Stimulated activated naive CD8-positive, alpha-beta T cell treated with anti-CD3 and anti-CD28 coated beads, Interleukin-15, Interleukin-2, amounts not matched to agents 100 U/mL and 50 U/mL, for 24 hours (primary cell): ENCODE results near the gene SAGE1.
"Not testable (repeated sequence)": the region's sequence is repeated elsewhere in the genome, so short reads cannot be mapped to it uniquely, and the experiment has no call there.

ENCODE experiments used
- ATAC-seq: fragments of 150-1000 bp; cut with Tn5 transposase; one replicate; pipeline ENCODE4 v1.10.0; 2021
- DNase-seq: peaks from one replicate; pipeline ENCODE4 v3.0.0; 2021

SAGE1 gene, protein sequence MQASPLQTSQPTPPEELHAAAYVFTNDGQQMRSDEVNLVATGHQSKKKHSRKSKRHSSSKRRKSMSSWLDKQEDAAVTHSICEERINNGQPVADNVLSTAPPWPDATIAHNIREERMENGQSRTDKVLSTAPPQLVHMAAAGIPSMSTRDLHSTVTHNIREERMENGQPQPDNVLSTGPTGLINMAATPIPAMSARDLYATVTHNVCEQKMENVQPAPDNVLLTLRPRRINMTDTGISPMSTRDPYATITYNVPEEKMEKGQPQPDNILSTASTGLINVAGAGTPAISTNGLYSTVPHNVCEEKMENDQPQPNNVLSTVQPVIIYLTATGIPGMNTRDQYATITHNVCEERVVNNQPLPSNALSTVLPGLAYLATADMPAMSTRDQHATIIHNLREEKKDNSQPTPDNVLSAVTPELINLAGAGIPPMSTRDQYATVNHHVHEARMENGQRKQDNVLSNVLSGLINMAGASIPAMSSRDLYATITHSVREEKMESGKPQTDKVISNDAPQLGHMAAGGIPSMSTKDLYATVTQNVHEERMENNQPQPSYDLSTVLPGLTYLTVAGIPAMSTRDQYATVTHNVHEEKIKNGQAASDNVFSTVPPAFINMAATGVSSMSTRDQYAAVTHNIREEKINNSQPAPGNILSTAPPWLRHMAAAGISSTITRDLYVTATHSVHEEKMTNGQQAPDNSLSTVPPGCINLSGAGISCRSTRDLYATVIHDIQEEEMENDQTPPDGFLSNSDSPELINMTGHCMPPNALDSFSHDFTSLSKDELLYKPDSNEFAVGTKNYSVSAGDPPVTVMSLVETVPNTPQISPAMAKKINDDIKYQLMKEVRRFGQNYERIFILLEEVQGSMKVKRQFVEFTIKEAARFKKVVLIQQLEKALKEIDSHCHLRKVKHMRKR

DNA sequence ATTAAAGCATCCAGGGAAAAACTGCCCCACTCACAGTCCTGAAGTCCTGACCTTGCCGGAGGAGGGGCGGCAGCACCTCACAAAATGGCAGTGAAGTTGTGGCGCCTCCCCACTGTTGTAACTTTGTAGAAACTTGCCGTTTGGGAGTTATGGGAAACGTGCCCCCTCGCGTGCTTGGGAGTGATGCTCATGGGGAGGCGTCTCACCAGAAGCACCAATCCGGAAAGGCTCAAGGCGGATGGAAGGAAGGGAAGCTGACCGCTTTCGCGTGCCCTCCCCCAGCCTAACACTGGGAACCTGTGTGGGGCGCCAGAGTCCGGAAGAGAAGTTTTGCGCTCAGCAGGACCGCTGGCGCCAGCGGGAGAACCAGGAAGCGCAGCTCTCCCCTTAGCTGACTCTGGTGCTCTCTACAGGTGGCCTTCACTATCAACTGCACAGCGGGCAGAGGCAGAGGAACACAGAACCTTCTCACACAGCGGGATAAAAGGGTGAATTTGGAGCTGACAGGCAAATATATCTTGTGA is at the start of gene SAGE1, which contains the start of gene CT45A10:
Gene SAGE1 (plus strand): TSS at position 423 of the 524 bp plus-strand sequence. CDS start 2,527 bp downstream, outside the sequence.
Gene CT45A10 (minus strand): TSS at position 151 of the 524 bp plus-strand sequence. CDS start 8,100 bp downstream, outside the sequence.
- DNase-seq (no peak), ATAC-seq (no peak)

DNA sequence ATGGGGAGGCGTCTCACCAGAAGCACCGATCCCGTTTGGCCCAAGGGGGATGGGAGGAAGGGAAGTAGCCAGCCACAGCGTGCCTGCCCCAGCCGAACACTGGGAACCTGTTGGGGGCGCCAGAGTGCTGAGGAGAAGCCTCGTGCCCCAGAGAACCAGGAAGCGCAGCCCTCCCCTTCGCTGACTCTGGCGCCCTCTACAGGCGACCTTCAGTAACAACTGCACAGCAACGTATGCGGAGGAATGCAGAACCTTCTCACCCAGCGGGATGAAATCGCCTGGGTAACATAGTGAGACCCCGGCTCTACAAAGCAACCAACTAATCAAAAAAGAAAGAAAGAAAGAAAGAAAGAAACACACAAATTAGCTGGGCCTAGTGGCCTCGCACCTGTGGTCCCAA is 39.1 kb upstream of the SAGE1 start, which contains the start of gene CT45A8:
Gene CT45A8 (minus strand): TSS at position 101 of the 400 bp plus-strand sequence. CDS start 3,755 bp downstream, outside the sequence.
- ATAC-seq, DNase-seq: not testable (repeated sequence)

DNA sequence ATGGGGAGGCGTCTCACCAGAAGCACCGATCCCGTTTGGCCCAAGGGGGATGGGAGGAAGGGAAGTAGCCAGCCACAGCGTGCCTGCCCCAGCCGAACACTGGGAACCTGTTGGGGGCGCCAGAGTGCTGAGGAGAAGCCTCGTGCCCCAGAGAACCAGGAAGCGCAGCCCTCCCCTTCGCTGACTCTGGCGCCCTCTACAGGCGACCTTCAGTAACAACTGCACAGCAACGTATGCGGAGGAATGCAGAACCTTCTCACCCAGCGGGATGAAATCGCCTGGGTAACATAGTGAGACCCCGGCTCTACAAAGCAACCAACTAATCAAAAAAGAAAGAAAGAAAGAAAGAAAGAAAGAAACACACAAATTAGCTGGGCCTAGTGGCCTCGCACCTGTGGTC is 21.8 kb upstream of the SAGE1 start, which contains the start of gene CT45A9:
Gene CT45A9 (minus strand): TSS at position 101 of the 400 bp plus-strand sequence. CDS start 3,751 bp downstream, outside the sequence.
- not testable (repeated sequence) for ATAC-seq, DNase-seq

DNA sequence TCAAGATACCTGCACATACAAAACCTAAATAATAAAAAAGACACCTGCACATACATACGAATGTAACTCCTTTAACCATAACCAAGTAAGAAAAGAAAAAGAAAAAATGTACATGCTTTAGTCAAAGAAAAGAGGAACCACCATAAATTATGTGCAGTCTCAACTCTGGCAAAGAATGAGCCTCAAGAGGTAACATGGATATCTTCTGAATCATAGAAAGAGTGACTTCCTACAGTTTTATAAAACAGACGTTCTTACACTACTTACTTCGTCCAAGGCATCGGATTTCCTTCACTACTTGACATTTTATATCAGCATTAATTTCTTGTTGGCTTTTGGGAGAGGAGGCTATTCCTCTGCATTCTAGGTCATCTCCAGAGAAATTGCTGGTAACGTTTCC is 10.8 kb upstream of the SAGE1 start:
- not testable (repeated sequence) for ATAC-seq

DNA sequence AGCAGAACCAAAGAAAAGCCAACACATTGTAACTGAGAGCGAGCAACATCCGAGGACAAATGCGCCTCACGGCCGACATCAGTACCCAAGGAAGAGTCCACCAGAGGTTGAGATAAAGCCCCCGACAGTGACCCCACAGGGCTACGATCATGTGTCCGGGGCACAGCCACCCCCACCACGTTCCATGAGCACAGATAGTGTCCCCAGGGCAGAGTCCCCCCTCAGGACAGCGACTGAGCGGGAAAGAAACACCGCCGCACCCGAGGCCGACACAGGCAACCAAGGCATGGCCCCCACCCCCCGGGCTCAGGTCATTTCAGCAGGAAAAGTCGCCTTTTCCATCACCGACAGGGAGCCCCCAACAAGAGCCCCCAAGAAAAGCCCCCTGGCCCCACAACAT is 5.3 kb upstream of the SAGE1 start:
- DNase-seq, ATAC-seq: not testable (repeated sequence)

More for the DNA sequence above, 10.8 kb upstream of the SAGE1 start:
- not testable (repeated sequence) for DNase-seq

DNA sequence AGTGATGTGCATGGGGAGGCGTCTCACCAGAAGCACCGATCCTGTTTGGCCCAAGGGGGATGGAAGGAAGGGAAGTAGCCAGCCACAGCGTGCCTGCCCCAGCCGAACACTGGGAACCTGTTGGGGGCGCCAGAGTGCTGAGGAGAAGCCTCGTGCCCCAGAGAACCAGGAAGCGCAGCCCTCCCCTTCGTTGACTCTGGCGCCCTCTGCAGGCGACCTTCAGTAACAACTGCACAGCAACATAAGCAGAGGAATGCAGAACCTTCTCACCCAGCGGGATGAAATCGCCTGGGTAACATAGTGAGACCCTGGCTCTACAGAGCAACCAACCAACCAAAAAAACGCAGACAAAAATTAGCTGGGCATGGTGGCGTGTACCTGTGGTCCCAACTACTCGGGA is 4.5 kb upstream of the SAGE1 start:
- ATAC-seq: not testable (repeated sequence)
- DNase-seq: peak; percentile 50

DNA sequence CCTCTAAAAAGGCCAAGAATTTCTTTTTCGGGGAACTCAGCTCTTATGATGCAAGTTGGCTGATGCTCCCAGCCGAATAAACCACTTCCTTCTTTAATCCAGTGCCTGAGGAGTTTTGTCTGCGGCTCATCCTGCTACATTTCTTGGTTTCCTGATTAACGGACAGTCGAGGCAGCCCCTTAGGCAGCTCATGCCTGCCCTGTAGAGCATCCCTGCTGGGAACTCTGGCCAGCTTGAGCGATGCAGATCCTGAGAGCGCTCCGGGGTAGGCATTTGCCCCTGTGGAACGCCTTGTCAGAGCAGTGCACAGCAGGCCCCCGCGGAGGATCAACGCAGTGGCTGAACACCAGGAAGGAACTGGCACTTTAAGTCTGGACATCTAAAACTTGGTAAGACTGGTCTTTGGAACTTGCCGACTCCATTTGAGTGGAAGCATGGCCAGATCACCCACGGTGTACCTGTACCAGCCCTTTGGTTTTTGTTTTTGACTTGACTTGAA is 3.4 kb upstream of the SAGE1 start:
- no peak for ATAC-seq
- DNase-seq: no peak

DNA sequence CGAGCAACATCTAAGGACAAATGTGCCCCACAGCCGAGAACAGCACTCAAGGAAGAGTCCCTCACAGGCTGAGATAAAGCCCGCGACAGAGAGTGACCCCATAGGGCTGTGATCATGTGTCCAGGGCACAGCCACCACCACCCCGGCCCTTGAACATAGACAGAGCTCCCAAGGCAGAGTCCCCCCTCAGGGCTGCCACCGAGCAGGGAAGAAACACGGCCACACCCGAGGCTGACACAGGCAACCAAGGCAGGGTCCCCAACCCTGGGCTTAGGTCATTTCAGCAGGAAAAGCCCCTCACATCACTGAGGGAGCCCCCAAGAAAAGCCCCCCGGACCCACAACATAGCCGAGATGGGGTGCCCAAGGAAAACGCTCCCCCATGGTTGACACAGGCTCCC is 735 bp upstream of the SAGE1 start:
- DNase-seq (no peak), ATAC-seq (no peak)

DNA sequence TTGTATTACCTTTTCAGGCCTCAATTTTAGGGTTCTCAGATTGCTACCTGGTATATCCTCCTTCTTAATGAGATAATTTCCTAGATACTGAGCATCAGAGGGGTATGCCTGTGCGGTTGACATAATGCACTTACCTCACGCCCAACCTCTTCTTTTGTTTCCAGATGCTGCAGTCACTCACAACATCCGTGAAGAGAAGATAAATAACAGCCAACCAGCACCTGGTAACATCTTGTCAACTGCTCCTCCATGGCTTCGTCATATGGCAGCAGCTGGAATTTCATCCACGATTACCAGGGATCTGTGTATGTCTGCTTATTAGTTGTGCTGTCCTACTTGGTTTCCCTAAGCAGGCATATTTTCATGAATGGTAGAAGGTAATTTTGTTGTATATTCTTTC is 16.7 kb downstream of the SAGE1 start:
- DNase-seq: no peak
- ATAC-seq: no peak

DNA sequence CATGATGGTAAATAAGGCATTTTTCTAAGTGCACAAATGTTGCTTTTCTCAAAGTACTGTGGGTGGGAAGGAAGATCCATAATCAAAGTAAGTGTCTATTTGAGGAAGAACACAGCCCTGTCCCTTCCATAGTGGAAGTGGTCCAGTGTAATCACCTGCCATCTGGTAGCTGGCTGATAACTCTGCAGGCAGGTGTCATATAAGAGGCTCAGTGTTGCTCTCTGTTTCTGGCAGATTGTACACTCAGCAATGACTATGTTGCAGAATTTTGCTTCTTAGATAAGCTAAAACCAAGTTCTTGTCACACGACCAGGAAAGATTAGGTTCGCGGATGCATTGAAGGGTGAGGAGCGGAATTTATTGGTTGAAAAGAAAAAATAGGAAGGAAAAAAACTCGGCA is 20.9 kb downstream of the SAGE1 start:
- no peak for DNase-seq
- ATAC-seq: no peak

DNA sequence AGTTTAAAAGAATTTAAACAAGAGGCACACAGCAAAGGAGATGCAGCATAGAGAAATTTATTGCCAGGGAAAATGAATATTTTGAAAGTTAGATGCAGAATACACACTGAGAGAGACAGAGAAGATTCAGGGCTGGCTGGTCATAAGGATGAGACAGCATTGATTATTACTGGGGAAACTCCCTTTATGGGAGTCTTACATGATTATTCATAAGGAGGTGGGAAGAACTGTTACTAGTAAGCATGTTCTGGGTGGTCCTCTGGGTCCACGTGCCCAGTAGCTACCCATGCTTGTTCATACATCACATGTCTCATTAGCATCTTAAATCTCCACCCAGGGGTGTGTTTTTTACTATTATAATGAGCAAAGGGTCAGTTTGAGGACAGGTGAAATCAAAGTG is 27.0 kb downstream of the SAGE1 start:
- ATAC-seq, DNase-seq: not testable (repeated sequence)

DNA sequence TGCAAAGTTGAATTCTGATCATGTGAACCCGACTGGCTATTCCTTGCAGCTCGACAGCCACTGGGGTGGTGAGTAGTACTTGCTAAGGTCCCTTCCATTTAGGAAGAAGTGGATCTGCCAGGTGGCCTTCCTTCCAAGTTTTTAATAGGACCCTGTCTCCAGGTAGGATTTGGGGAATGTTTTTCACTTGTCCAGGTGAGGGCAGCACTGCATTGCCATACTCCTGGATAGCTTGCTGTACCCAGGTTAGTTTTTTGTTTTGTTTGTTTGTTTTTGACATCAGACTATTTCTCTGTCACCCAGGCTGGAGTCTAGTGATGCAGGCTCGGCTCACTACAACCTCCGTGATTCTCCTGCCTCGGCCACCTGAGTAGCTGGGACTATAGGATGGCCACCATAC is 29.8 kb downstream of the SAGE1 start:
- no peak for ATAC-seq
- DNase-seq: no peak

DNA sequence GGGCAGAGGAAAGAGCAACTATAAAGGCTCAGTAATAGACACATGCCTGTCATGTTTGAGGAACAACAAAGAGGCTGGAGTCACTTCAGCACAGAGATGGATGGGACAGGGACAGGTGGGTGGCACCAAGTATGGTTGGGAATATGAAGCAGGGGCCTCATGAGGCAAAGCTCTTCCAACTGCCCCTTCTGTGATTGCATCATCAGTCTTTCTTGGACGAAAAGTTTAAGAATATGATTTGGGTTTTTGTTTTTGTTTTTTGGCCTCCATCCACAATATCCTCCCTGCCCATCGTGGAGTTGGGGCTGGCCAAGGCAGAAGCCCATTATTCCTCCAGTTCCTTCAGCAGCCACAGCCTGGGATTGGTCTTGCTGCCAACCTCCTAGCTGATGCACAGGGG is 34.4 kb downstream of the SAGE1 start:
- DNase-seq: no peak
- no peak for ATAC-seq

DNA sequence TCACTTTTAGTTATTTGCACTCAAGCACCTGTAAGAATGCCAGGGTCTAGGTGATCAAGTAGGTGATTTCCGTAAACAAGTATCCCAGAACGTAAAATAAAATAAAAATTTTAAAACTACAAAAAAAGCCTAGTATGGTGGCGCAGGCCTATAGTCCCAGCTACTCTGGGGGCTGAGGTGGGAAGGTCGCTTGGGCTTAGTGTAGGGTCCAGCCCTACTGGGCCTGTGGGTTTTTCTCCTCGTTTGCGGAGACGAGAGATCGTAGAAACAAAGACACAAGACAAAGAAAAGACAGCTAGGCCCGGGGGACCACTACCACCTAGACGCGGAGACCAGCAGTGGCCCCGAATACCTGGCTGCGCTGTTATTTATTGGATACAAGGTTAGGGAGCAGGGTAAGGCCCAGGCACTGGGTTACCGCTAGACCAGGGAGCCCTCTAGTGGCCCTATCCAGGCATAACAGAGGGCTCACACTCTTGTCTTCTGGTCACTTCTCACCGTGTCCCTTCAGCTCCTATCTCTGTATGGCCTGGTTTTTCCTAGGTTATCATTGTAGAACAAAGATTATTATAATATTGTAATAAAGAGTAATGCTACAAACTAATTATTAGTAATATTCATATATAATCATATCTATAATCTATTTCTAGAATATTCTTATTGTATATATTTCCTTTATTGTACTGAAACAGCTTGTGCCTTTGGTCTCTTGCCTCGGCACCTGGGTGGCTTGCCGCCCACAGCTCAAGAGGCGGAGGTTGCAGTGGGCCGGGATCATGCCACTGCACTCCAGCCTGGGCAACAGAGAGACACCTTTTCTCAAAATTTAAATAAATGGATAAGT is 38.4 kb downstream of the SAGE1 start:
- ATAC-seq: peak; percentile 46

DNA sequence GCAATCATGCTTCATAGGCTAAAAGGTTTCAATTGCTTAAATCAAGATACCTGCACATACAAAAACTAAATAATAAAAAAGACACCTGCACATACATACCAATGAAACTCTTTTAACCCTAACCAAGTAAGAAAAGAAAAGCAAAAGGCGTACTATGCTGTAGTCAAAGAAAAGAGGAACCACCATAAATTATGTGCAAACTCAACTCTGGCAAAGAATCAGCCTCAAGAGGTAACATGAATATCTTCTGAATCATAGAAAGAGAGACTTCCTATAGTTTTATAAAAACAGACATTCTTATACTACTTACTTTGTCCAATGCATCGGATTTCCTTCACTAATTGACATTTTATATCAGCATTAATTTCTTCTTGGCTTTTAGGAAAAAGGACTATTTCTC is 51.0 kb downstream of the SAGE1 start:
- DNase-seq: no peak

More for the DNA sequence above, 38.4 kb downstream of the SAGE1 start:
- peak; percentile 33 for DNase-seq

DNA sequence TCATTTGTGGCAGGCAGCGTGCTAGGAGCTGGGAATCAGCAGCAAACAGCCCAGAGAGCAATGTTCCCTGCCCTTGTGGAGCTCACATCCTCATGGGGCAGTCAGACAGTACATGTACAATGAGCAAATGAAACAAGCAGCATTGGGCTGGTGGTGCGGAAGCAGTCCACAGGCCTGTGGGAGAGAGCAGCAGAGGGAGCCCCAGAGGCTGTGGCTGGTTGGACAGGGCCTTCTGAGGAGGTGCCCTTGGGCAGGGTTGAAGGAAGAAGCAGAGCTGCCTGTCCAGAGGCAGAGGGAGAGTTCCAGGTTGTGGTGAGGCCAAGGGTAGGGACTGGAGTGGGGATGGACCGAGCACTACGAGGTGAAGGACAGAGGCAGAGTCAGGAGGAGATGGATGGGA is 57.8 kb downstream of the SAGE1 start:
- DNase-seq (no peak), ATAC-seq (no peak)

More for the DNA sequence above, 51.0 kb downstream of the SAGE1 start:
- no peak for ATAC-seq
